ENCODE results near the gene HACL1.
"Not testable (repeated sequence)": the region's sequence is repeated elsewhere in the genome, so short reads cannot be mapped to it uniquely, and the experiment has no call there.

HACL1 gene

GRCh38 chr3:15610082-15610759 is 8.9 kb upstream of the HACL1 start:
- no peak overlapping the region for H3K27ac Mint-ChIP-seq
- H3K9me3 Mint-ChIP-seq, result no peaks in the 10 kb centered on the region
- H3K4me1 Mint-ChIP-seq, result no peaks in the 10 kb centered on the region
- no peaks in the 10 kb centered on the region for H3K27me3 Mint-ChIP-seq
- DNase-seq (no peak), ATAC-seq (no peak)
- no peak overlapping the region for H3K4me3 Mint-ChIP-seq

GRCh38 chr3:15606434-15606891 is 5.1 kb upstream of the HACL1 start:
- peaks cover 12% of the 10 kb centered on the region for H3K4me1 Mint-ChIP-seq
- H3K27me3 Mint-ChIP-seq, result no peaks in the 10 kb centered on the region
- no peak for ATAC-seq
- peaks cover 7 to 13% of the 10 kb centered on the region in 2 donors for H3K9me3 Mint-ChIP-seq
- no peak overlapping the region for H3K4me3 Mint-ChIP-seq
- no peak overlapping the region for H3K27ac Mint-ChIP-seq
- no peak for DNase-seq

- not testable (repeated sequence) for DNase-seq, ATAC-seq, H3K27ac Mint-ChIP-seq, H3K27me3 Mint-ChIP-seq, H3K4me3 Mint-ChIP-seq
- Mint-ChIP-seq H3K9me3 (peaks cover 7 to 13% of the 10 kb centered on the region in 2 donors), H3K4me1 (peaks cover 30% of the 10 kb centered on the region)
Measured at GRCh38 chr3:15604584-15604983, 3.2 kb upstream of the HACL1 start.

- ATAC-seq, H3K27me3 Mint-ChIP-seq, DNase-seq: not testable (repeated sequence)
- peak overlapping the region; percentile 99 to 100 for H3K4me3 Mint-ChIP-seq
- peaks cover 7 to 13% of the 10 kb centered on the region in 2 donors for H3K9me3 Mint-ChIP-seq
- peak overlapping the region; percentile 98 to 99 for H3K27ac Mint-ChIP-seq
- H3K4me1 Mint-ChIP-seq, result peaks cover 40% of the 10 kb centered on the region
Measured at GRCh38 chr3:15602816-15603215, 1.4 kb upstream of the HACL1 start.

GRCh38 chr3:15602146-15602536 is 772 bp upstream of the HACL1 start:
- no peak for DNase-seq
- H3K9me3 Mint-ChIP-seq, result peaks cover 7 to 13% of the 10 kb centered on the region in 2 donors
- peak overlapping the region; percentile 99 to 100 for H3K4me3 Mint-ChIP-seq
- H3K4me1 Mint-ChIP-seq, result peaks cover 46% of the 10 kb centered on the region
- no peak for ATAC-seq
- H3K27me3 Mint-ChIP-seq, result no peaks in the 10 kb centered on the region
- peak overlapping the region; percentile 98 to 99 for H3K27ac Mint-ChIP-seq

- peak; percentile 28 for ATAC-seq
- Mint-ChIP-seq H3K4me3 (peak overlapping the region; percentile 99 to 100), H3K27ac (peak overlapping the region; percentile 98 to 99), H3K27me3 (no peaks in the 10 kb centered on the region), H3K4me1 (peaks cover 52% of the 10 kb centered on the region), H3K9me3 (peaks cover 7 to 13% of the 10 kb centered on the region in 2 donors)
- no peak for DNase-seq
Measured at GRCh38 chr3:15601046-15601398, 347 bp downstream of the HACL1 start.

- no peaks in the 10 kb centered on the region for H3K27me3 Mint-ChIP-seq
- ATAC-seq (no peak), DNase-seq (no peak)
- no peaks in the 10 kb centered on the region for H3K9me3 Mint-ChIP-seq
- H3K4me1 Mint-ChIP-seq, result peaks cover 41% of the 10 kb centered on the region
- H3K27ac Mint-ChIP-seq, result no peak overlapping the region
- no peak overlapping the region for H3K4me3 Mint-ChIP-seq
Measured at GRCh38 chr3:15595955-15596354, 5.4 kb downstream of the HACL1 start.

GRCh38 chr3:15592968-15593367 is 8.4 kb downstream of the HACL1 start:
- no peaks in the 10 kb centered on the region for H3K9me3 Mint-ChIP-seq
- H3K27ac Mint-ChIP-seq, result no peak overlapping the region
- no peak overlapping the region for H3K4me3 Mint-ChIP-seq
- ATAC-seq, result no peak
- H3K4me1 Mint-ChIP-seq, result peaks cover 19% of the 10 kb centered on the region
- no peak for DNase-seq
- H3K27me3 Mint-ChIP-seq, result no peaks in the 10 kb centered on the region

- ATAC-seq (no peak), DNase-seq (no peak)
- Mint-ChIP-seq H3K4me3 (no peak overlapping the region), H3K27me3 (no peaks in the 10 kb centered on the region), H3K9me3 (no peaks in the 10 kb centered on the region), H3K4me1 (peaks cover 10% of the 10 kb centered on the region), H3K27ac (no peak overlapping the region)
Measured at GRCh38 chr3:15591928-15592327, 9.4 kb downstream of the HACL1 start.

- DNase-seq, result no peak
- ATAC-seq, result no peak
- Mint-ChIP-seq H3K27me3 (no peaks in the 10 kb centered on the region), H3K4me3 (no peak overlapping the region), H3K4me1 (peaks cover 6% of the 10 kb centered on the region), H3K9me3 (no peaks in the 10 kb centered on the region), H3K27ac (no peak overlapping the region)
Measured at GRCh38 chr3:15591242-15591641, 10.1 kb downstream of the HACL1 start.

- H3K4me1 Mint-ChIP-seq, result no peaks in the 10 kb centered on the region
- DNase-seq, result no peak
- H3K27ac Mint-ChIP-seq, result no peak overlapping the region
- H3K9me3 Mint-ChIP-seq, result no peaks in the 10 kb centered on the region
- H3K27me3 Mint-ChIP-seq, result no peaks in the 10 kb centered on the region
- ATAC-seq, result no peak
- H3K4me3 Mint-ChIP-seq, result no peak overlapping the region
Measured at GRCh38 chr3:15585111-15585845, 16.1 kb downstream of the HACL1 start.

- ATAC-seq (no peak), DNase-seq (no peak)
- Mint-ChIP-seq H3K4me3 (no peak overlapping the region), H3K27ac (no peak overlapping the region), H3K4me1 (no peaks in the 10 kb centered on the region), H3K9me3 (no peaks in the 10 kb centered on the region), H3K27me3 (no peaks in the 10 kb centered on the region)
Measured at GRCh38 chr3:15581471-15582394, 19.6 kb downstream of the HACL1 start.

- Mint-ChIP-seq H3K27ac (no peak overlapping the region), H3K4me3 (no peak overlapping the region), H3K27me3 (no peaks in the 10 kb centered on the region), H3K4me1 (no peaks in the 10 kb centered on the region), H3K9me3 (no peaks in the 10 kb centered on the region)
- DNase-seq (no peak), ATAC-seq (no peak)
Measured at GRCh38 chr3:15579051-15579450, 22.3 kb downstream of the HACL1 start.

GRCh38 chr3:15578289-15578867 is 23.0 kb downstream of the HACL1 start:
- no peaks in the 10 kb centered on the region for H3K4me1 Mint-ChIP-seq
- ATAC-seq (no peak), DNase-seq (no peak)
- H3K27ac Mint-ChIP-seq, result no peak overlapping the region
- H3K27me3 Mint-ChIP-seq, result no peaks in the 10 kb centered on the region
- no peak overlapping the region for H3K4me3 Mint-ChIP-seq
- H3K9me3 Mint-ChIP-seq, result no peaks in the 10 kb centered on the region

- no peak overlapping the region for H3K27ac Mint-ChIP-seq
- no peaks in the 10 kb centered on the region for H3K27me3 Mint-ChIP-seq
- H3K9me3 Mint-ChIP-seq, result no peaks in the 10 kb centered on the region
- H3K4me3 Mint-ChIP-seq, result no peak overlapping the region
- H3K4me1 Mint-ChIP-seq, result no peaks in the 10 kb centered on the region
- ATAC-seq (no peak), DNase-seq (no peak)
Measured at GRCh38 chr3:15576475-15576874, 24.9 kb downstream of the HACL1 start.
